ENCODE results near the gene ZNF408. TPM values are rescaled to one million over a fixed set of nuclear protein-coding genes. Genes with fewer than 3 reads are reported as not detected.

ZNF408 gene
- total and polyA plus RNA-seq, 4 experiments from 2014 or later = 5.7 to 20.0 (median 15.8) TPM

- H3K4me1 Mint-ChIP-seq = no peaks in the 10 kb centered on the region
- H3K4me3 Mint-ChIP-seq = no peak overlapping the region
- no peak overlapping the region for H3K27ac ChIP-seq (ENCODE audit: low read depth, low read length)
- no peaks in the 10 kb centered on the region for H3K9me3 Mint-ChIP-seq
- DNase-seq = no peak
- intact Hi-C loops (cut with micrococcal nuclease) = no loop called here
- no peaks in the 10 kb centered on the region for H3K36me3 Mint-ChIP-seq
- H3K9me3 ChIP-seq (ENCODE audit: control insufficient read depth in 1 of 2, low read length in 2 of 2) = no peaks in the 10 kb centered on the region
- H3K4me1 ChIP-seq (ENCODE audit: insufficient read depth, low read length) = no peaks in the 10 kb centered on the region
- ChIA-PET CTCF (ENCODE audit: partially characterized antibody) (no interaction called here), POLR2A (ENCODE audit: partially characterized antibody) (no interaction called here)
- H3K4me3 ChIP-seq (ENCODE audit: low read length in 2 of 2) = no peak overlapping the region
- H3K27ac Mint-ChIP-seq = no peak overlapping the region
- no peaks in the 10 kb centered on the region for H3K27me3 ChIP-seq (ENCODE audit: insufficient read depth, low read length)
- no peaks in the 10 kb centered on the region for H3K36me3 ChIP-seq (ENCODE audit: insufficient read depth, low read length)
- peaks cover 0 to under 1% of the 10 kb centered on the region in 2 donors for H3K27me3 Mint-ChIP-seq
Measured at GRCh38 chr11:46731545-46731944, 30.7 kb downstream of the ZNF408 start.

DNA sequence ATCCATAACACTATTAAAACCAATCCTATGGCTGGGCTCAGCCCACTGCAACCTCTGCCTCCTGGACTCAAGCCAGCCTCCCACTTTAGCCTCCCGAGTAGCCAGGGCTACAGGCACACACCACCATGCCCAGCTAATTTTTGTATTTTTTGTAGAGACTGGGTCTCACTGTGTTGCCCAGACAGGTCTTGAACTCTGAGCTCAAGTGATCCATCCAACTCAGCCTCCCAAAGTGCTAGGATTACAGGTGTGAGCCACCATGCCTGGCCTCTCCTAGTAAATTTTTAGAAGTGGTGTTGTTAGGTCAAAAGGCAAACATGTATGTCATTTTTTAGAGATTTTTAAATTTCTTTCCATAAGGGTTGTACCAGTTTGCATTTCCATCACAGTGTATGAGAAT is 32.4 kb downstream of the ZNF408 start:
- Mint-ChIP-seq H3K27me3 (peaks cover 0 to 1% of the 10 kb centered on the region in 2 donors), H3K4me3 (peak overlapping the region in 1 of 8 donors; percentile 26), H3K9me3 (no peaks in the 10 kb centered on the region), H3K4me1 (no peaks in the 10 kb centered on the region), H3K36me3 (no peaks in the 10 kb centered on the region), H3K27ac (no peak overlapping the region)
- CTCF ChIA-PET (ENCODE audit: partially characterized antibody) = no interaction called here
- POLR2A ChIA-PET (ENCODE audit: partially characterized antibody) = no interaction called here
- intact Hi-C loops (cut with micrococcal nuclease) = no loop called here
- no peaks in the 10 kb centered on the region for H3K4me1 ChIP-seq (ENCODE audit: insufficient read depth, low read length)
- H3K27ac ChIP-seq (ENCODE audit: low read depth, low read length) = no peak overlapping the region
- no peak overlapping the region for H3K4me3 ChIP-seq (ENCODE audit: low read length in 2 of 2)
- no peaks in the 10 kb centered on the region for H3K36me3 ChIP-seq (ENCODE audit: insufficient read depth, low read length)
- DNase-seq = no peak
- H3K27me3 ChIP-seq (ENCODE audit: insufficient read depth, low read length) = no peaks in the 10 kb centered on the region
- H3K9me3 ChIP-seq (ENCODE audit: control insufficient read depth in 1 of 2, low read length in 2 of 2) = no peaks in the 10 kb centered on the region

DNA sequence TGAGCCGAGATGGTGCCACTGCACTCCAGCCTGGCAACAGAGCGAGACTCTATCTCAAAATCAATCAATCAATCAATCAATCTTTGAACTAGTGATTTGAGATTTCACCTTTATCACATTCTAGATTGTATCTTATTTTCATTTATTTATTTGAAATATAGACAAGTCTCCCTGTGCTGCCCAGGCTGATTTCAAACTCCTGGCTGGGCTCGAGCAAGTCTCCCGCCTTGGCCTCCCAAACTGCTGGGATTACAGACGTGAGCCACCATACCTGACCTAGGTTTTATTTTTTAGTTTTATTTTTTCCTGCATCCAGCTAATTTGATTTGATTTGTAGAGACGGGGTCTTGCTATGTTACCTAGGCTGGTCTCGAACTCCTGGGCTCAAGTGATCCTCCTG is 35.3 kb downstream of the ZNF408 start:
- Histone ChIP-seq H3K36me3 (ENCODE audit: insufficient read depth, low read length) (no peaks in the 10 kb centered on the region), H3K27ac (ENCODE audit: low read depth, low read length) (no peak overlapping the region), H3K27me3 (ENCODE audit: insufficient read depth, low read length) (no peaks in the 10 kb centered on the region), H3K9me3 (ENCODE audit: control insufficient read depth in 1 of 2, low read length in 2 of 2) (no peaks in the 10 kb centered on the region), H3K4me1 (ENCODE audit: insufficient read depth, low read length) (no peaks in the 10 kb centered on the region), H3K4me3 (ENCODE audit: low read length in 2 of 2) (no peak overlapping the region)
- Mint-ChIP-seq H3K9me3 (no peaks in the 10 kb centered on the region), H3K27ac (no peak overlapping the region), H3K4me1 (no peaks in the 10 kb centered on the region), H3K36me3 (peaks cover 0 to 2% of the 10 kb centered on the region in 2 donors), H3K4me3 (no peak overlapping the region), H3K27me3 (peaks cover 0 to 1% of the 10 kb centered on the region in 2 donors)
- CTCF ChIA-PET (ENCODE audit: partially characterized antibody) = no interaction called here
- intact Hi-C loops (cut with micrococcal nuclease) = no loop called here
- no peak for DNase-seq
- POLR2A ChIA-PET (ENCODE audit: partially characterized antibody) = no interaction called here

GRCh38 chr11:46736615-46737014 is 35.8 kb downstream of the ZNF408 start:
- H3K9me3 ChIP-seq (ENCODE audit: control insufficient read depth in 1 of 2, low read length in 2 of 2) = no peaks in the 10 kb centered on the region
- Mint-ChIP-seq H3K9me3 (no peaks in the 10 kb centered on the region), H3K36me3 (peaks cover 1 to 4% of the 10 kb centered on the region in 2 donors), H3K4me1 (no peaks in the 10 kb centered on the region), H3K27me3 (peaks cover 0 to 1% of the 10 kb centered on the region in 2 donors), H3K27ac (no peak overlapping the region), H3K4me3 (no peak overlapping the region)
- ChIA-PET POLR2A (ENCODE audit: partially characterized antibody) (no interaction called here), CTCF (ENCODE audit: partially characterized antibody) (no interaction called here)
- H3K36me3 ChIP-seq (ENCODE audit: insufficient read depth, low read length) = no peaks in the 10 kb centered on the region
- DNase-seq = no peak
- H3K4me3 ChIP-seq (ENCODE audit: low read length in 2 of 2) = no peak overlapping the region
- H3K27ac ChIP-seq (ENCODE audit: low read depth, low read length) = no peak overlapping the region
- H3K27me3 ChIP-seq (ENCODE audit: insufficient read depth, low read length) = no peaks in the 10 kb centered on the region
- intact Hi-C loops (cut with micrococcal nuclease) = no loop called here
- H3K4me1 ChIP-seq (ENCODE audit: insufficient read depth, low read length) = no peaks in the 10 kb centered on the region

DNA sequence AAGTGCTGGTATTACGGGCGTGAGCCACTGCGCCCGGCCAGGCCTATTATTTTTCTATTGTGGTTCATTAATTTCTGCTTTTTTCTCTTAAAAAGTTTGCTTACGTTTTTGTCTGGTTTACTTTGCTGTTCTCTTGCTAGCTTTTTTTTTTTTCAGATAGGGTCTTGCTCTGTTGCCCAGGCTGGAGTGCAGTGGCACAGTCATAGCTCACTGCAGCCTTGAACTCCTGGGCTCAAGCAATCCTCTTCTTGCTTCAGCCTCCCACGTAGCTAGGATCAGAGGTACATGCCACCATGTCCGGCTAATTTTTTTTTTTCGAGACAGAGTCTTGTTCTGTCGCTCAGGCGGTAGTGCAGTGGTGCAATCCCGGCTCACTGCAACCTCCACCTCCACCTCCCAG is 36.9 kb downstream of the ZNF408 start:
- no peak overlapping the region for H3K27ac ChIP-seq (ENCODE audit: low read depth, low read length)
- CTCF ChIA-PET (ENCODE audit: partially characterized antibody) = no interaction called here
- H3K36me3 ChIP-seq (ENCODE audit: insufficient read depth, low read length) = no peaks in the 10 kb centered on the region
- no peaks in the 10 kb centered on the region for H3K9me3 ChIP-seq (ENCODE audit: control insufficient read depth in 1 of 2, low read length in 2 of 2)
- Mint-ChIP-seq H3K27me3 (peaks cover 0 to 1% of the 10 kb centered on the region in 2 donors), H3K36me3 (peaks cover 12 to 15% of the 10 kb centered on the region in 2 donors), H3K4me3 (no peak overlapping the region), H3K9me3 (no peaks in the 10 kb centered on the region), H3K4me1 (no peaks in the 10 kb centered on the region), H3K27ac (no peak overlapping the region)
- no peaks in the 10 kb centered on the region for H3K27me3 ChIP-seq (ENCODE audit: insufficient read depth, low read length)
- no peak overlapping the region for H3K4me3 ChIP-seq (ENCODE audit: low read length in 2 of 2)
- H3K4me1 ChIP-seq (ENCODE audit: insufficient read depth, low read length) = no peaks in the 10 kb centered on the region
- intact Hi-C loops (cut with micrococcal nuclease) = no loop called here
- POLR2A ChIA-PET (ENCODE audit: partially characterized antibody) = no interaction called here
- no peak for DNase-seq

DNA sequence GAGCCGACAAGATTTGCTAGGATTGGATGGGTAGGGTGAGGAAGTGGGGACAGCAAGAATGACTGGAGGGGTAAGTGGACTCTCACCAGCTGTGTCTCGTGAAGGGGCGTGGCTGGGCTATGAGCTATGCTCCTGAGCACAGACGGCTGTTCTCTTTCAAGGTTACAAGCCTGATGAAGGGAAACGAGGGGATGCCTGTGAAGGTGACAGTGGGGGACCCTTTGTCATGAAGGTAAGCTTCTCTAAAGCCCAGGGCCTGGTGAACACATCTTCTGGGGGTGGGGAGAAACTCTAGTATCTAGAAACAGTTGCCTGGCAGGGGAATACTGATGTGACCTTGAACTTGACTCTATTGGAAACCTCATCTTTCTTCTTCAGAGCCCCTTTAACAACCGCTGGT is 38.1 kb downstream of the ZNF408 start:
- Histone ChIP-seq H3K27me3 (ENCODE audit: insufficient read depth, low read length) (no peaks in the 10 kb centered on the region), H3K9me3 (ENCODE audit: control insufficient read depth in 1 of 2, low read length in 2 of 2) (no peaks in the 10 kb centered on the region), H3K4me1 (ENCODE audit: insufficient read depth, low read length) (no peaks in the 10 kb centered on the region), H3K27ac (ENCODE audit: low read depth, low read length) (no peak overlapping the region), H3K4me3 (ENCODE audit: low read length in 2 of 2) (no peak overlapping the region), H3K36me3 (ENCODE audit: insufficient read depth, low read length) (peaks cover 9% of the 10 kb centered on the region)
- Mint-ChIP-seq H3K9me3 (no peaks in the 10 kb centered on the region), H3K4me1 (no peaks in the 10 kb centered on the region), H3K27ac (peak overlapping the region in 2 of 7 donors; percentile 5 to 12), H3K36me3 (peaks cover 22 to 27% of the 10 kb centered on the region in 2 donors), H3K4me3 (no peak overlapping the region), H3K27me3 (peaks cover 0 to 1% of the 10 kb centered on the region in 2 donors)
- intact Hi-C loops (cut with micrococcal nuclease) = no loop called here
- no peak for DNase-seq
- CTCF ChIA-PET (ENCODE audit: partially characterized antibody) = no interaction called here
- POLR2A ChIA-PET (ENCODE audit: partially characterized antibody) = no interaction called here

GRCh38 chr11:46741600-46742484 is 41.0 kb downstream of the ZNF408 start:
- intact Hi-C loops (cut with micrococcal nuclease) = no loop called here
- Mint-ChIP-seq H3K4me3 (no peak overlapping the region), H3K4me1 (no peaks in the 10 kb centered on the region), H3K9me3 (no peaks in the 10 kb centered on the region), H3K36me3 (peaks cover 36 to 55% of the 10 kb centered on the region in 2 donors), H3K27ac (peak overlapping the region in 3 of 7 donors; percentile 7 to 75 (median 29)), H3K27me3 (no peaks in the 10 kb centered on the region)
- CTCF ChIA-PET (ENCODE audit: partially characterized antibody) = no interaction called here
- Histone ChIP-seq H3K27ac (ENCODE audit: low read depth, low read length) (no peak overlapping the region), H3K36me3 (ENCODE audit: insufficient read depth, low read length) (peaks cover 30% of the 10 kb centered on the region), H3K4me3 (ENCODE audit: low read length in 2 of 2) (no peak overlapping the region), H3K9me3 (ENCODE audit: control insufficient read depth in 1 of 2, low read length in 2 of 2) (no peaks in the 10 kb centered on the region), H3K4me1 (ENCODE audit: insufficient read depth, low read length) (no peaks in the 10 kb centered on the region), H3K27me3 (ENCODE audit: insufficient read depth, low read length) (no peaks in the 10 kb centered on the region)
- DNase-seq = no peak
- POLR2A ChIA-PET (ENCODE audit: partially characterized antibody) = no interaction called here

Measured in CD4-positive, alpha-beta memory T cell (primary cell).